H9 (cell line): ENCODE data around the gene CCNJL. TPM values are rescaled to one million over a fixed set of nuclear protein-coding genes. Genes with fewer than 3 reads are reported as not detected.
A peak's percentile ranks its signal among the peaks of the same experiment; 100 is the strongest.

ENCODE experiments used
- DNase-seq: peaks from one replicate; pipeline ENCODE4 v3.0.0-alpha.2; 2017
- H2AFZ ChIP-seq: one replicate; pipeline ENCODE4 v1.6.1; 2013; ENCODE audit warnings: mild to moderate bottlenecking, low read length, control low read depth, moderate library complexity
- H2AK5ac ChIP-seq: 2 replicates; pipeline ENCODE4 v1.6.1; 2013; ENCODE audit warnings: low read length, control low read depth, mixed read lengths; ENCODE audit not compliant: insufficient read length
- H2BK120ac ChIP-seq: one replicate; pipeline ENCODE4 v1.6.1; 2013; ENCODE audit warnings: low read depth, mild to moderate bottlenecking, low read length, control low read depth, inconsistent platforms; ENCODE audit not compliant: poor library complexity, severe bottlenecking
- H2BK12ac ChIP-seq: 2 replicates; pipeline ENCODE4 v1.6.1; 2013; ENCODE audit warnings: low read length, control low read depth, mixed read lengths, low read depth; ENCODE audit not compliant: insufficient read length
- H2BK15ac ChIP-seq: 2 replicates; pipeline ENCODE4 v1.6.1; 2013; ENCODE audit warnings: low read depth, low read length, control low read depth
- H2BK20ac ChIP-seq: one replicate; pipeline ENCODE4 v1.6.1; 2013; ENCODE audit warnings: low read depth, mild to moderate bottlenecking, low read length, control low read depth, inconsistent platforms; ENCODE audit not compliant: poor library complexity, severe bottlenecking
- H2BK5ac ChIP-seq: 2 replicates; pipeline ENCODE4 v1.6.1; 2013; ENCODE audit warnings: low read length, control low read depth, mixed read lengths; ENCODE audit not compliant: insufficient read length
- H3K14ac ChIP-seq: 2 replicates; pipeline ENCODE4 v1.6.1; 2013; ENCODE audit warnings: low read length, control low read depth; ENCODE audit not compliant: insufficient read depth
- H3K18ac ChIP-seq: 2 replicates; pipeline ENCODE4 v1.6.1; 2013; ENCODE audit warnings: low read depth, mild to moderate bottlenecking, mixed read lengths, low read length, control low read depth; ENCODE audit not compliant: insufficient read length
- H3K23ac ChIP-seq: 2 replicates; pipeline ENCODE4 v1.6.1; 2013; ENCODE audit warnings: low read length, control low read depth, mixed read lengths, low read depth; ENCODE audit not compliant: insufficient read length
- H3K23me2 ChIP-seq: 2 replicates; pipeline ENCODE4 v1.6.1; 2013; ENCODE audit warnings: low read depth, mild to moderate bottlenecking, mixed read lengths, low read length, control low read depth; ENCODE audit not compliant: insufficient read length, poor library complexity, severe bottlenecking
- H3K27ac ChIP-seq: 2 replicates; pipeline ENCODE4 v1.5.1; 2013; ENCODE audit warnings: low read length, control low read depth, mixed read lengths, low read depth; ENCODE audit not compliant: insufficient read length
- H3K27me3 ChIP-seq: 2 replicates; pipeline ENCODE4 v1.6.1; 2013; ENCODE audit warnings: low read length, control low read depth, inconsistent platforms; ENCODE audit not compliant: insufficient read depth
- H3K4ac ChIP-seq: 2 replicates; pipeline ENCODE4 v1.6.1; 2013; ENCODE audit warnings: low read depth, mild to moderate bottlenecking, control low read depth, inconsistent platforms, low read length, moderate library complexity
- H3K4me1 ChIP-seq: 2 replicates; pipeline ENCODE4 v1.6.1; 2013; ENCODE audit warnings: low read length, control low read depth, inconsistent platforms; ENCODE audit not compliant: insufficient read depth
- H3K4me2 ChIP-seq: 2 replicates; pipeline ENCODE4 v1.6.1; 2013; ENCODE audit warnings: low read length, control low read depth, mixed read lengths; ENCODE audit not compliant: insufficient read length, insufficient read depth
- H3K56ac ChIP-seq: 2 replicates; pipeline ENCODE4 v1.6.1; 2013; ENCODE audit warnings: low read depth, mild to moderate bottlenecking, mixed read lengths, low read length, control low read depth; ENCODE audit not compliant: insufficient read length
- H3K79me1 ChIP-seq: 2 replicates; pipeline ENCODE4 v1.6.1; 2013; ENCODE audit warnings: low read depth, mild to moderate bottlenecking, moderate library complexity, low read length, control low read depth, inconsistent platforms; ENCODE audit not compliant: insufficient read depth, poor library complexity, severe bottlenecking
- H3K79me2 ChIP-seq: 2 replicates; pipeline ENCODE4 v1.6.1; 2013; ENCODE audit warnings: low read length, control low read depth, inconsistent platforms; ENCODE audit not compliant: insufficient read depth
- H3K9ac ChIP-seq: 2 replicates; pipeline ENCODE4 v1.6.1; 2013; ENCODE audit warnings: low read length, control low read depth, mixed read lengths; ENCODE audit not compliant: insufficient read length; ENCODE audit errors: extremely low read depth
- H3K9me3 ChIP-seq: one replicate; pipeline ENCODE4 v1.6.1; 2013; ENCODE audit warnings: low read depth, low read length, inconsistent platforms; ENCODE audit not compliant: control insufficient read depth
- H3T11ph ChIP-seq: one replicate; pipeline ENCODE4 v1.6.1; 2013; ENCODE audit warnings: mild to moderate bottlenecking, low read length, control low read depth, inconsistent platforms
- H4K20me1 ChIP-seq: one replicate; pipeline ENCODE4 v1.6.1; 2013; ENCODE audit not compliant: control insufficient read depth, insufficient read length, insufficient read depth
- H4K5ac ChIP-seq: 2 replicates; pipeline ENCODE4 v1.6.1; 2013; ENCODE audit warnings: low read depth, mild to moderate bottlenecking, mixed read lengths, low read length, control low read depth; ENCODE audit not compliant: insufficient read length
- H4K8ac ChIP-seq: replicated peaks from 2 replicates; pipeline ENCODE4 v1.6.1; 2013; ENCODE audit warnings: low read length, control low read depth, mixed read lengths, low read depth; ENCODE audit not compliant: insufficient read length
- H4K91ac ChIP-seq: 2 replicates; pipeline ENCODE4 v1.6.1; 2013; ENCODE audit warnings: low read depth, mild to moderate bottlenecking, moderate library complexity, mixed read lengths, low read length, control low read depth; ENCODE audit not compliant: insufficient read length
- H3K27ac Mint-ChIP-seq, 3 experiments: 2 replicates in 2 of 3; 3 replicates in 1 of 3; pipeline ENCODE4 v1.8.0; 2020 to 2021; ENCODE audit warnings: mixed read lengths in 3 of 3, mild to moderate bottlenecking in 1 of 3, moderate library complexity in 1 of 3
- H3K27me3 Mint-ChIP-seq: 2 replicates; pipeline ENCODE4 v1.8.0; 2021; ENCODE audit warnings: low read depth, mild to moderate bottlenecking, moderate library complexity, mixed read lengths
- H3K36me3 Mint-ChIP-seq, 3 experiments: 2 replicates in 2 of 3; 3 replicates in 1 of 3; pipeline ENCODE4 v1.8.0; 2020 to 2021; ENCODE audit warnings: low read depth in 3 of 3, mixed read lengths in 3 of 3; ENCODE audit not compliant: insufficient read depth in 1 of 3
- H3K4me1 Mint-ChIP-seq, 2 experiments: 2 replicates each; pipeline ENCODE4 v1.8.0; 2020; ENCODE audit warnings: mixed read lengths in 2 of 2
- H3K4me3 Mint-ChIP-seq, 2 experiments: 2 replicates in 1 of 2; 3 replicates in 1 of 2; pipeline ENCODE4 v1.8.0; 2020 to 2021; ENCODE audit warnings: mild to moderate bottlenecking in 2 of 2, mixed read lengths in 2 of 2, moderate library complexity in 1 of 2
- H3K9me3 Mint-ChIP-seq, 2 experiments: 2 replicates in 1 of 2; 3 replicates in 1 of 2; pipeline ENCODE4 v1.8.0; 2020; ENCODE audit warnings: mild to moderate bottlenecking in 2 of 2, mixed read lengths in 2 of 2, moderate library complexity in 1 of 2
- WGBS: extraction: QIAGEN DNeasy Blood & Tissue Kit; methylation state at CpG from one replicate; pipeline ENCODE4 v1.1.7; 2013; ENCODE audit warnings: missing lambda C conversion rate, low lambda C conversion rate, mixed read lengths; ENCODE audit not compliant: insufficient read length; ENCODE audit errors: extremely low coverage; 5-methylcytosine and 5-hydroxymethylcytosine counted together
- total RNA-seq: library from RNA; stranded (reverse); gene quantifications from 2 replicates; pipeline ENCODE4 v1.2.1, GENCODE V29; 2021
- TF ChIP-seq, protein P1 (sequence below): fragments of 200-600 bp; sonication (generic); conservative IDR thresholded peaks from 3 replicates; pipeline ENCODE4 v1.8.0; 2021; ENCODE audit warnings: antibody characterized with exemption, mild to moderate bottlenecking

CCNJL gene
- total RNA-seq, 1 experiment from 2014 or later, result 26.9 TPM

- Histone ChIP-seq H3K4me1 (0 out of 2 replicates have a peak, but pooled peaks cover 2% of the 10 kb centered on the region), H2BK5ac (no peak overlapping the region), H4K8ac (no peak overlapping the region), H4K5ac (no peak overlapping the region), H4K20me1 (no peaks in the 10 kb centered on the region), H2BK15ac (no peak overlapping the region), H2BK20ac (no peak overlapping the region), H4K91ac (no peak overlapping the region), H3K18ac (no peak overlapping the region), H2BK12ac (no peak overlapping the region), H3T11ph (no peak overlapping the region), H3K4ac (no peak overlapping the region), H2BK120ac (no peak overlapping the region), H3K9me3 (no peaks in the 10 kb centered on the region), H3K23ac (no peak overlapping the region), H3K23me2 (no peaks in the 10 kb centered on the region), H3K79me2 (no peaks in the 10 kb centered on the region), H3K79me1 (no peaks in the 10 kb centered on the region), H3K27me3 (no peaks in the 10 kb centered on the region), H3K9ac (no peak overlapping the region), H3K14ac (no peak overlapping the region), H3K4me2 (no peak overlapping the region), H3K56ac (no peak overlapping the region), H3K27ac (no peak overlapping the region), H2AK5ac (no peak overlapping the region), H2AFZ (no peak overlapping the region)
- no CpG with 5 or more reads among the region's 7 CpGs for WGBS
- Mint-ChIP-seq H3K27ac (peak overlapping the region in 1 of 3 experiments; percentile 64; a peak in 2 of 7 replicates), H3K36me3 (no peaks in the 10 kb centered on the region), H3K4me3 (no peak overlapping the region), H3K4me1 (peaks cover 7 to 20% of the 10 kb centered on the region in 2 experiments), H3K27me3 (peaks cover 2% of the 10 kb centered on the region), H3K9me3 (no peaks in the 10 kb centered on the region)
- no peak for DNase-seq
- TF ChIP-seq, protein P1, sequence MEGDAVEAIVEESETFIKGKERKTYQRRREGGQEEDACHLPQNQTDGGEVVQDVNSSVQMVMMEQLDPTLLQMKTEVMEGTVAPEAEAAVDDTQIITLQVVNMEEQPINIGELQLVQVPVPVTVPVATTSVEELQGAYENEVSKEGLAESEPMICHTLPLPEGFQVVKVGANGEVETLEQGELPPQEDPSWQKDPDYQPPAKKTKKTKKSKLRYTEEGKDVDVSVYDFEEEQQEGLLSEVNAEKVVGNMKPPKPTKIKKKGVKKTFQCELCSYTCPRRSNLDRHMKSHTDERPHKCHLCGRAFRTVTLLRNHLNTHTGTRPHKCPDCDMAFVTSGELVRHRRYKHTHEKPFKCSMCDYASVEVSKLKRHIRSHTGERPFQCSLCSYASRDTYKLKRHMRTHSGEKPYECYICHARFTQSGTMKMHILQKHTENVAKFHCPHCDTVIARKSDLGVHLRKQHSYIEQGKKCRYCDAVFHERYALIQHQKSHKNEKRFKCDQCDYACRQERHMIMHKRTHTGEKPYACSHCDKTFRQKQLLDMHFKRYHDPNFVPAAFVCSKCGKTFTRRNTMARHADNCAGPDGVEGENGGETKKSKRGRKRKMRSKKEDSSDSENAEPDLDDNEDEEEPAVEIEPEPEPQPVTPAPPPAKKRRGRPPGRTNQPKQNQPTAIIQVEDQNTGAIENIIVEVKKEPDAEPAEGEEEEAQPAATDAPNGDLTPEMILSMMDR, result no peak
Measured at GRCh38 chr5:160356550-160357347, 44.4 kb upstream of the CCNJL start.
